Measurements from ENCODE around the gene RRP9.

Gene RRP9

DNA sequence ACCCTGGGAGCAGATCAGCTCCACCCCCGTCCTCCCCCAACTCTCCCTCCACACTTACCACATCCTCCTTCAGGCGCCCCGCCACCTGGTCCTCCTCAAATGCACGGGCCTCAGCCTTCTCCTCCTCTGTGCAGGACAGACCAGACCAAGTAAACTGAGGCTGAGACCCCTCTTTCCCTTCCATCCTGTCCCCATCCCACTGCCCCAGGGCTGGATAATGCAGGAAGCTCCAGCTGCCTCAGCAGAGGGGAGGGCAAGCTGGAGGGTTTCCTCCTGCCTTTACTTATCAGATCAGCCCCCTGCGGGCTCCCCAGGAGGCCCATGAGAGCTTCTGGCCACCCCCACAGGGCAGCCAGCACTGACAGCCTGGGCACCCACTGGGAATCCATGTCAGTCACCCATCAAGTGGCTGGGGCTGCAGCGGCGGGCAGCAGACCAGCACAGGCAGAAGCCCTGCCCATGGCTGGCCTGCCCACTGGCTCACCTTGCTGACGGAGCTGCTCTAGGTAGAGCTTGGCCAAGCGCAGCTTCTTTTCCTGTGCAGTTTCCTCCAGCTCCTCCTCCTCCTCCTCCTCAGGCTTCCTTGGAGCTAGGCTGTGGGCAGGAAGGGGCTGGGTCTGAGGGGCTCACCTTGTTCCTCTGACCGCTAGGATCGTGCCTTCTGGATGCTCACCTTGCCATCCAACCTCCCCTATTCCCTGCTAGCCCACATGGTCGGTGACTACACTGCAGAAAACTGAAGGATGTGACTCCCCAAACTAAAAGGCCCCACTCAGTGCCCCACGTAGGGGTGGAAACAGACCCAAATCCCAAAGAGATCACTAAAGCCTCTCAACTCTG, 3.9 kb downstream of the RRP9 start:
- no peaks in the 10 kb centered on the region for H3K9me3 ChIP-seq (ENCODE audit: control insufficient read depth, low read length)
- H3K4me3 ChIP-seq (ENCODE audit: low read length): no peak overlapping the region
- peaks cover 20% of the 10 kb centered on the region for H3K4me1 ChIP-seq (ENCODE audit: control insufficient read depth, insufficient read depth, low read length)
- H3K27me3 ChIP-seq (ENCODE audit: control insufficient read depth, insufficient read depth, low read length): no peaks in the 10 kb centered on the region
- no peak overlapping the region for H3K9ac ChIP-seq (ENCODE audit: low read length)
- H3K36me3 ChIP-seq (ENCODE audit: control insufficient read depth, insufficient read depth, low read length): peaks cover 8% of the 10 kb centered on the region

DNA sequence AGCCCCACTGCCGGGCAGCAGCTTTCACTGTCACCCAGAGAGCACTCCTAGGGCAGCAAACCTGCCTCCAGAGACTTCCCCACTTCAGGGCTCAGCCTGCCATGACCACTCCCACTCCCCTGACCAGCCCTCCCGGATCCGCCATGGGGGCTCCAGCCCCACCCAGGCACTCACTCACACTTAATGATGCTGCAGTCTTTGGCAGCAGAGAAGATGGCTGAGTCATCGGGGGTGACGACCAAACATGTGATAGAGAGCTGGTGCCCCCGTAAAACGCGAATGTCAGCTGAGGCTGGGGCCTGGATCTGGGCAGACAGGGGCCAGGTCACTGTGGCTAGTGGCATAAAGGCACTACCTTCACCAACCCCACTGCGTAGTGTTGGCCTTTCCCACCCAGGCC, 4.7 kb downstream of the RRP9 start:
- Histone ChIP-seq H3K4me3 (ENCODE audit: low read length) (no peak overlapping the region), H3K36me3 (ENCODE audit: control insufficient read depth, insufficient read depth, low read length) (peaks cover 8% of the 10 kb centered on the region), H3K9me3 (ENCODE audit: control insufficient read depth, low read length) (no peaks in the 10 kb centered on the region), H3K9ac (ENCODE audit: low read length) (no peak overlapping the region), H3K27me3 (ENCODE audit: control insufficient read depth, insufficient read depth, low read length) (no peaks in the 10 kb centered on the region), H3K4me1 (ENCODE audit: control insufficient read depth, insufficient read depth, low read length) (peaks cover 13% of the 10 kb centered on the region)

DNA sequence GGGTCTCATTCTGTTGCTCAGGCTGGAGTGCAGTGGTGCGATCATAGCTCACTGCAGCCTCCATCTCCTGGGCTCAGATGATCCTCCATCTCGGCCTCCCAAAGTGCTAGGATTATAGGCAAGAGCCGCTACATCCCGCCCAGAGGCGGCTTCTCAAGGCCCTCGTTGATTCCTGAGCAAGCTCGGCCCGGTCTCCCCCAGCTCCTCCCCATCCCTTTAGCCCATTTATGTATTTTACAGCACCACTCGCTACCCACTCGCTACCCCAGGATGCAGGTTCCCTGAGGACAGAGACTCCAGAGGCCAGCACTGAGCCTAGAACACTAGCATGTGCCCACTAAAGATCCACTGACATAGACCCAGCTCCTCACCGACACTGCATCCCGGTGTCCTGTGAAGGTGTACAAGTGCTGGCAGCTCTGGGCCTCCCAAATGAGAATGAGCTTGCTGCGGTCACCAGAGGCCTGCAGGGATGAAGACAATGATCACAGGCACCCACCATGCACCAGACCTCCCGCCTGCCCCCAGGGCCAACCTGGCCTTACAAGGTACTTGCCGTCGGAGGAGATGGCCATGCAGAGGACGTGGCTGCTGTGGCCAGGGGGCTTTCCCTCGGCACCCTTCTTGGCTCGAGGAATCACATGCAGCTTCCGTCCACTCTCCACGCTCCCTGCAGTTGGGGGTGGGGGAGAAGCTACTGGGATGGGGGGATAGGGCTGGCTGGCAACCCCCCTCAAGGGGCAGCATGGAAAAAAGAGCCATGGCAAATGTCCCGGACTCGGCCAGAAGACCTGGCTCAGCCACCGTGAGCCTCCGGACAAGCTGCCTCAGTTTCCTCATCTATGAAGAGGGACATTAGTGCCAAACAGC, 5.6 kb downstream of the RRP9 start:
- Histone ChIP-seq H3K4me3 (ENCODE audit: low read length) (no peak overlapping the region), H3K27me3 (ENCODE audit: control insufficient read depth, insufficient read depth, low read length) (no peaks in the 10 kb centered on the region), H3K9me3 (ENCODE audit: control insufficient read depth, low read length) (no peaks in the 10 kb centered on the region), H3K9ac (ENCODE audit: low read length) (no peak overlapping the region), H3K36me3 (ENCODE audit: control insufficient read depth, insufficient read depth, low read length) (peaks cover 8% of the 10 kb centered on the region), H3K4me1 (ENCODE audit: control insufficient read depth, insufficient read depth, low read length) (peaks cover 10% of the 10 kb centered on the region)

DNA sequence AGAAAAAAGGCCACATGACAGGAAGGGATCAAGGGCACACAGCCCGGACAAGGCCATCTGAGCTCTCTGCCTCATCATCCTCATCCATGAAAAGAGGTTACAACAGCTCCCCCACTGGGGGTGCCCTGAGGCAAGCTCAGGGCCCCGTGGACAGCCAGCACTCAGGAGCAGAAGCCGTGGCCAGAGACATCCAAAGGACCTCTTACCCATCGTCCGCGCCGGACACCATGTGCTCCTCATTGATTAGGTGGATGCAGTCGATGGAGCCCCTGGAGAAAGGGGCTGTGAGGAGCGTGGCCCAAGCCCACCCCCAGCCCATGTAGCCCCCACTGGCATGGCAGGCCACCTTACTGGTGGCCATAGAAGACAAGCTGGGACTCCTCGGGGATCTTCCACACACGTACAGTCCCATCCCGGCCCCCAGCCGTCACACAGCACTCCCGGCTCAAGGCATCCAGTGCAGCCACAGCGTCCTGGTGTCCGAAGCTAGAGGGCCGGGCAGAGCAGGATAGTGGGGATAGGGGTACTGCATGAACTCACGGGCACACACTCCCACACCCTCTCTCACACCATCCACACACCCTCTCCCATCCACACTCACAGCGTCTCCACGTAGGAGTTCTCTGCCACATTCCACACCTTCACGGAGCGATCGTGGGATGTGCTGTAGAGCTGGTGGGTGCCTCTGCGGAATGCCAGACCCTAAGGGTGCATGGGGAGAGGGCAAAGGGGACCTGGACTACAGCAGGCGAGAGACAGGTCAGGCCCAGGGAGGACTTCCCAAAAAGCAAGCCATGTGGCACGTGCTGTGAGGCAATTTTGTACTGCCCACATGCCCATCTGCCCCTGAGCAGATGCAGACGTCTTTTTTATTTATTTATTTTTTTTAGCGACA, 6.5 kb downstream of the RRP9 start:
- Histone ChIP-seq H3K27me3 (ENCODE audit: control insufficient read depth, insufficient read depth, low read length) (no peaks in the 10 kb centered on the region), H3K9ac (ENCODE audit: low read length) (no peak overlapping the region), H3K4me3 (ENCODE audit: low read length) (no peak overlapping the region), H3K4me1 (ENCODE audit: control insufficient read depth, insufficient read depth, low read length) (peaks cover 1% of the 10 kb centered on the region), H3K9me3 (ENCODE audit: control insufficient read depth, low read length) (no peaks in the 10 kb centered on the region), H3K36me3 (ENCODE audit: control insufficient read depth, insufficient read depth, low read length) (peaks cover 8% of the 10 kb centered on the region)

DNA sequence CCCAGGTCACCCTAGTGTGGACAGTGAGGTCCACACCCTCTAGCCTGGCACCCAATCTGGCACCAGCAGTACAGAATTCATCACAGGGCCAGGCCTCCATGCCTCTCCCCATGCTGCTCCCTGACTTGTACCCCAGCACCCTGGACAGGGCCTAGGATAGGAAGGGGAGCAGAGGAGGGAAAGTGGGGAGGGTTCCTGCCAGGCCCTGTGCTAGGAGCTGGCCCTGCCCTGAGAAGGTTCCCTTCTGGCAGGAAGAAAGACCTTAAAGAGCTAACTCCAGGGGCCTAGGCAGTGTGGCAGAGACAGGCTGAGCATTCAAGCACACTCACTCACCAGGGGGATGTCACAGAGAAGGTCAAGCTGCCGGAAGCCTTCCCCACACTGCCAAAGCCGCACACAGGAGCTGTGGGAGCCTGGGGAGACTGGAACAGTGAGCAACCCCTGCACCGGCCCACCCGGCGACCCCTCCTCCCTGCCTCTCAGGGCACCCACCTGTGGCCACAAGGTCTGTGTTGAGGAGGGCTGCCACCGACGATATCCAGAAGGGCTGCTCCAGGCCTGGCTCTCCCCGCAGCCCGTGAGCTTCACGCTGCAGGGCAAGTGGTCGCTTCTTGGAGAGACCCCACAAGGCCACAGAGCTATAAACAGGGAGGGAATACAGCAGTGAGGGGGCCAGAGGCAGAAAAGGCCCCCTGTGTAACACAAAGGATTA, 7.4 kb downstream of the RRP9 start:
- no peaks in the 10 kb centered on the region for H3K4me1 ChIP-seq (ENCODE audit: control insufficient read depth, insufficient read depth, low read length)
- H3K9me3 ChIP-seq (ENCODE audit: control insufficient read depth, low read length): no peaks in the 10 kb centered on the region
- peaks cover 8% of the 10 kb centered on the region for H3K36me3 ChIP-seq (ENCODE audit: control insufficient read depth, insufficient read depth, low read length)
- H3K9ac ChIP-seq (ENCODE audit: low read length): no peak overlapping the region
- no peak overlapping the region for H3K4me3 ChIP-seq (ENCODE audit: low read length)
- no peaks in the 10 kb centered on the region for H3K27me3 ChIP-seq (ENCODE audit: control insufficient read depth, insufficient read depth, low read length)

DNA sequence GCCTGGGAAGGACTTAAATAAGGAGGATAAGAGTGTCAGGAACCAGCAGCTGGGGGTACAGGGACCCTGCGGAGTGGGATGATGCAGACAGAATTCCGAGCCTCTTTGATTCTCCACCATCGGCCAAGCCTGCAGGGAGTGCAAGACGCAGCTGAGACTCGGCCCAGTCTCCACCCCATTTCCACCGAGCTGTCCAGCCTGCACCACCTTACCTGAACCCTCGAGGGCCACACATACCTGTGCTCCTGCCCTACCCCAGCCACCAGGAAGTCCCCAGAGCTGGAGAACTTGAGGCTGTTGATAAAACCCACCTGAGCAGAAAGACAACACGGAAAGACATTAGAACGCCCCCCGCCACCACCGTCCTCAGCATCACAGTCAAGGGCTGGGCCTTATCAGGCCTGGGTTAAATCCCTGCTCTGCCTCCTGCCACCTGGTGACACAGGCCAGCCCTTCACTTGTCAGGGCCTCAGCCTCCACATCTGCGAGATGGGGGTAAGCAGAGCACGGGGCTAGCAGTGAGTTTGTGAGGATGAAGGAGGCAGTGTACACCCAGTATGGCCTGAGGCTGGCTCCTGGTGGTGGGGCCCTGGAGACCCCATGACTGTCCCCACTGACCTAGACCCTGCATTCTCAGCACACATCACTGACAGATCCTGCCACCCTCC, 8.1 kb downstream of the RRP9 start:
- Histone ChIP-seq H3K4me1 (ENCODE audit: control insufficient read depth, insufficient read depth, low read length) (no peaks in the 10 kb centered on the region), H3K9ac (ENCODE audit: low read length) (no peak overlapping the region), H3K9me3 (ENCODE audit: control insufficient read depth, low read length) (no peaks in the 10 kb centered on the region), H3K36me3 (ENCODE audit: control insufficient read depth, insufficient read depth, low read length) (peaks cover 8% of the 10 kb centered on the region), H3K4me3 (ENCODE audit: low read length) (no peak overlapping the region), H3K27me3 (ENCODE audit: control insufficient read depth, insufficient read depth, low read length) (no peaks in the 10 kb centered on the region)

DNA sequence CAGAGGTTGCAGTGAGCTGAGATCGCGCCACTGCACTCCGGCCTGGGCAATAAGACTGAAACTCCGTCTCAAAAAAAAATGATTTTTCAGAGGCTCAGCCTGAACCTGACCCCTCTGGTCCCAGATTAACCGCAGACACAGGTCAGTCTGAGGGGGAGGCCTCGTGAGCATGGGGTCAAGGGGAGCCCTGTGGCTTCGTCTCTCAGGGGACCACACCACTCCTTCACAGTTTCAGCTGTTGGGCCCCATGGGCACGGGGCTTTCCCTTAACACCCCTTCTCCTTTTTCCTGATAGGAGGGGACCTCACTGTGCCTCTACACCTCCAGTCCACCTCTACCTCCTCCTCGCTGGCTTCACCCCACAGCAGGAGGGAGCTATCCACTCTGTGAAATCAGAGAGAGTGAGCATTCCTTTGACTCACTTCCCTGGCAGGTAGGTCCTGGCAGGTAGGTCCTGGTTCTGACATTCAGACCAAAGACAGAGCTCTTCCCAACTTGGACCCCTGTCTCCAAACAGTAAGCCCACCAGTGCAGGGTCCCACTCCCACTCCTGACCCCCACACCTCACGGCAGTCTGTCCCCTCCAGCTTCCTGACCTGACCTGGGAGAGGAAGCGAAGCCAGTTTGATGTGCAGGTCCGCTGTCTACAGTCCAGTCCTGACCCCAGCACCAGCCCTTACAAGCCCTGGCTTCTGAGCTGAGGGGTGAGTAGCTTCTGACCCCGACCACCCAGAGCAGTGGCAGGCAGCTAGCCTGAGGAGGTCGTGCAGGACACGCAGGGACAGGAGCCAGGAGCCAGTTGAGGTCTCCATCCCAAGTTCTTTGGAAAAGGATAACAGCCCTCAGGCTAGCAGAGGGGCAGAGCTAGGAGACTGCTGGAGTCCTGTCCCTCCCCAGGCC, 9.0 kb downstream of the RRP9 start:
- Histone ChIP-seq H3K27me3 (ENCODE audit: control insufficient read depth, insufficient read depth, low read length) (no peaks in the 10 kb centered on the region), H3K4me1 (ENCODE audit: control insufficient read depth, insufficient read depth, low read length) (no peaks in the 10 kb centered on the region), H3K9me3 (ENCODE audit: control insufficient read depth, low read length) (no peaks in the 10 kb centered on the region), H3K36me3 (ENCODE audit: control insufficient read depth, insufficient read depth, low read length) (peaks cover 8% of the 10 kb centered on the region), H3K4me3 (ENCODE audit: low read length) (no peak overlapping the region), H3K9ac (ENCODE audit: low read length) (no peak overlapping the region)

DNA sequence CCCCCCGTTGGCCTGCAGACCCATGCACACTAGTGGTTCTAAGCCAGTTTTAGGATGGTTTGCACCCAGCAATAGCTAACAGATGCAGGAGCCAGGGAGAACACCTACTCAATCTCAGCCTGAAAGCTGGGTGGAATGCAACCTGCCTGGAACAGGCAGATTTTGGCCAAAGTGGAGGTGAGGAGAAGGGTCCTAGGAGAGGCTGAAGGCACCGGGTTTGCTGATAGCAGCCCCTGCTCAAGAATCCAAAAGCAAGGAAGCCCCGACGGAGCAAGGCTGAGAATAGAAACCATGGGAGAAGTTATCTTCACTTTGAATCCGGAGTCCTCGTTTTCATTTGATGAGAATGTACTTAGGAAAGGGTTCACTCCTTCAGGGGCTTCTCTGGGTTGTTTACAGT, 9.9 kb downstream of the RRP9 start:
- no peaks in the 10 kb centered on the region for H3K4me1 ChIP-seq (ENCODE audit: control insufficient read depth, insufficient read depth, low read length)
- no peak overlapping the region for H3K4me3 ChIP-seq (ENCODE audit: low read length)
- H3K9ac ChIP-seq (ENCODE audit: low read length): no peak overlapping the region
- peaks cover 2% of the 10 kb centered on the region for H3K36me3 ChIP-seq (ENCODE audit: control insufficient read depth, insufficient read depth, low read length)
- no peaks in the 10 kb centered on the region for H3K9me3 ChIP-seq (ENCODE audit: control insufficient read depth, low read length)
- H3K27me3 ChIP-seq (ENCODE audit: control insufficient read depth, insufficient read depth, low read length): no peaks in the 10 kb centered on the region

DNA sequence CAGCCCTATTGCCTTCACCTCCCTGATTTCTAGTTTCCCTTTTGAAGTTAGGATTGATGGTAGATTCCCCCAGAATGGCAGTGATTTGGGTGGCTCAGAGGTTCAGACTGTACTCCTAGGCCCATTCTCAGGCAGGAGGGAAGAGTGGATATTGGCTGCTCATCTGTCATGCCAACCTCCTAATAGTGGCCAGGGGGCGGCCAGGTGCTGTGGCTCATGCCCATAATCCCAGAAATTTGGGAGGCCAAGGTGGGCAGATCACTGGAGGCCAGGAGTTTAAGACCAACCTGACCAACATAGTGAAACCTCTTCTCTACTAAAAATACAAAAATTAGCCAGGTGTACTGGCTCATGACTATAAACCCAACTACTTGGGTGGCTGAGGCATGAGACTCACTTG, 11.3 kb downstream of the RRP9 start:
- no peaks in the 10 kb centered on the region for H3K4me1 ChIP-seq (ENCODE audit: control insufficient read depth, insufficient read depth, low read length)
- no peak overlapping the region for H3K9ac ChIP-seq (ENCODE audit: low read length)
- H3K36me3 ChIP-seq (ENCODE audit: control insufficient read depth, insufficient read depth, low read length): no peaks in the 10 kb centered on the region
- H3K27me3 ChIP-seq (ENCODE audit: control insufficient read depth, insufficient read depth, low read length): no peaks in the 10 kb centered on the region
- no peak overlapping the region for H3K4me3 ChIP-seq (ENCODE audit: low read length)
- H3K9me3 ChIP-seq (ENCODE audit: control insufficient read depth, low read length): no peaks in the 10 kb centered on the region

DNA sequence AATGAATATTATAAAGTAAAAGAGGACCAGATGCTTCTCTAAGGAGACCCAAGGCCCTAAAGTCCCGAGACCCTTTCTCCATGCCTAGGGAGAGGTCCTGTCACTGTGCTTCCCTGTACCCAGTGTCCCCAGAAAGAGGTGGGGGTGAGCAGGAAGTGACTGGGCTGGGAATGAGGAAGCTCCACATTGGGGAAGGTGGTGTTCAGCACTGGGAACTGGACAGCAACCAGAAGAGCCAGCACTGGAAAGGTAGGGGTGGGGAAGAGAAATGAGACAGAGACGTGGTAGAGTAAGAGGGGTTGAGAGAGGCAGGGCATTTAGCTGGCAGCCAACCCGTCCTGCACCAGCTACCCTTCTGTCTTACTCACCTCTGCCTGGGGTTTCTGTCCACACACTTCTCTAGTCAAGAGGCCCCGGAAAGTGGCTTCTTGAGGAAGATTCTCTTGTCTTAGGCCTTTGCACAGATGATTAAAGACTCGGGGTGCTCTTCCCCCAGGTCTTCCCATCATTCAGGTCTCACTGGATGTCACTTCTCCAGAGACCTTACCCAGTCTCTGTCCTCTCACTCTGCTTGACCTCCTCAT, 12.2 kb downstream of the RRP9 start:
- Histone ChIP-seq H3K9ac (ENCODE audit: low read length) (no peak overlapping the region), H3K4me3 (ENCODE audit: low read length) (no peak overlapping the region)

More for the DNA sequence above, 12.2 kb downstream of the RRP9 start:
- Histone ChIP-seq H3K4me1 (ENCODE audit: control insufficient read depth, insufficient read depth, low read length) (no peaks in the 10 kb centered on the region), H3K36me3 (ENCODE audit: control insufficient read depth, insufficient read depth, low read length) (no peaks in the 10 kb centered on the region), H3K27me3 (ENCODE audit: control insufficient read depth, insufficient read depth, low read length) (no peaks in the 10 kb centered on the region), H3K9me3 (ENCODE audit: control insufficient read depth, low read length) (no peaks in the 10 kb centered on the region)

Measured in mucosa of stomach (tissue), 1 donor.